ENCODE data around the gene SRSF12. TPM values are rescaled to one million over a fixed set of nuclear protein-coding genes. Genes with fewer than 3 reads are reported as not detected.

SRSF12 gene
- total and polyA plus RNA-seq, 2 donors (not counting 3 experiments of a cell fraction or from before 2014, with no cell fraction given): 0.07 to 0.18 TPM

DNA sequence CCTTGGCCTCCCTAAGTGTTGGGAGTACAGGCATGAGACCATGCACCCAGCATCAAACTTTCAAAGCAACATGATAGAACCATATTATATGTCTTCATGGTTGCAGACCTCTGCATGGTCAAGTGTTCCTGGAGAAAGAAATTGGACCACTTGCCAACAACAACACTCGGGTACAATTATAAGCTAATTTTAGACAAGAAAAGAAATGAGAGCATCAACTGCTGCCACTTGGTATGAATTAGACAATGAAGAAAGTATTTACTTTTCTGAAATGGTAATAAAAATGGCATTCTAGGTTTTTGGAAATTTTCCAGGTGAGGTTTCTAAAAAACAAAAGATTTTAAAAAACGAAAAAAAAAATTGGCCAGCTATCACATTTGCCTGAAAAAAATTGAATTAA, 20.3 kb upstream of the SRSF12 start:
- TF ChIP-seq, protein P1, sequence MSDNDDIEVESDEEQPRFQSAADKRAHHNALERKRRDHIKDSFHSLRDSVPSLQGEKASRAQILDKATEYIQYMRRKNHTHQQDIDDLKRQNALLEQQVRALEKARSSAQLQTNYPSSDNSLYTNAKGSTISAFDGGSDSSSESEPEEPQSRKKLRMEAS (IDR thresholded peaks at IDR 0.05; ENCODE audit: insufficient read depth, insufficient read length): no peak
- H3K27ac ChIP-seq (ENCODE audit: insufficient read depth, low read depth, low read length): no peak overlapping the region
- H3K9me3 ChIP-seq (replicated peaks; ENCODE audit: control insufficient read depth, insufficient read depth, low read length): no peaks in the 10 kb centered on the region
- dilution Hi-C loops (cut with MboI; ENCODE audit: extremely low pct_ligation_motif_present, low sequenced_read_pairs): no loop called here
- H3K9ac ChIP-seq (replicated peaks; ENCODE audit: extremely low read depth, insufficient read depth, low read length): no peak overlapping the region
- FAIRE-seq (no peak), DNase-seq (ENCODE audit: low read depth, low spot score) (peak; percentile 55)
- no peak overlapping the region for H2AFZ ChIP-seq (ENCODE audit: low read depth, low read length)
- no peaks in the 10 kb centered on the region for H3K36me3 ChIP-seq (ENCODE audit: control insufficient read depth in 2 of 2, extremely low read depth in 1 of 2, insufficient read depth in 2 of 2, low read length in 2 of 2)
- H4K20me1 ChIP-seq (replicated peaks; ENCODE audit: control insufficient read depth, extremely low read depth, insufficient read depth, low read length): no peaks in the 10 kb centered on the region
- intact Hi-C loops (cut with micrococcal nuclease): no loop called here
- H3K4me1 ChIP-seq (ENCODE audit: control insufficient read depth, extremely low read depth, insufficient read depth, low read length): no peaks in the 10 kb centered on the region
- ChIA-PET CTCF (interaction anchor here (0.8 to 1.5 kb wide), 2 partner anchors 15 to 155 kb away, joined by 4 read pairs; no protein-coding TSS in a partner anchor), POLR2A (interaction anchor here (0.7 kb wide), 1 partner anchor 9 kb away, joined by 3 read pairs; no protein-coding TSS in a partner anchor)
- H3K9me1 ChIP-seq (replicated peaks; ENCODE audit: control insufficient read depth, extremely low read depth, insufficient read depth, low read length): no peaks in the 10 kb centered on the region
- peaks cover 0 to 4% of the 10 kb centered on the region in 2 experiments for H3K27me3 ChIP-seq (ENCODE audit: control insufficient read depth in 2 of 2, insufficient read depth in 2 of 2, low read length in 2 of 2)
- no peak overlapping the region for H3K4me2 ChIP-seq (ENCODE audit: insufficient read depth, low read length)
- no TSS peak for BruUV-seq (replicated peaks)
- H3K79me2 ChIP-seq (ENCODE audit: control insufficient read depth, insufficient read depth, low read length): no peaks in the 10 kb centered on the region
- no peak overlapping the region for H3K4me3 ChIP-seq (replicated peaks in 1 of 3; ENCODE audit: insufficient read depth in 1 of 3, low read depth in 1 of 3, low read length in 3 of 3)

DNA sequence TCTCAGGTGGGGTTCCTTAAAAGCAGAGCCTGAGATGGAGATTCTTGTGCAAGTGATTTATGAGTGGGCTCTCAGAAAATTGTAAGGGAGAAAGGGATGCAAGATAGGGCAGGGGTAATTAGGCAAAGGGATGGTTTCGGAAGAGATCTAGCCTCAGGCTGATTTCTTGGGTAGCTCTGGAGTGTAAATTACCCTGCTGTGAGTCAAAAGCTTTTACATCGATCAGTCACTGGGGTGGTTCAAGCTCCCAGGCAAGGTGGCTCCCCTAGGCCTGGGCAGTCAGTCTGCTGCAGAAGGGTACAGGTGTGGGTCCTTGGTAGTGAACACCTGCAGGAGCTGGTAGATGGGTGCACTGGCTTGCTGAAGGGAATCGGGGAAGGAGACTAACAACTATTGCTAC, 16.9 kb upstream of the SRSF12 start:
- Histone ChIP-seq H3K4me2 (ENCODE audit: insufficient read depth, low read length) (no peak overlapping the region), H3K4me1 (ENCODE audit: control insufficient read depth, extremely low read depth, insufficient read depth, low read length) (no peaks in the 10 kb centered on the region), H2AFZ (ENCODE audit: low read depth, low read length) (no peak overlapping the region), H3K79me2 (ENCODE audit: control insufficient read depth, insufficient read depth, low read length) (no peaks in the 10 kb centered on the region), H3K27ac (ENCODE audit: insufficient read depth, low read depth, low read length) (no peak overlapping the region), H3K9ac (replicated peaks; ENCODE audit: extremely low read depth, insufficient read depth, low read length) (no peak overlapping the region), H4K20me1 (replicated peaks; ENCODE audit: control insufficient read depth, extremely low read depth, insufficient read depth, low read length) (no peaks in the 10 kb centered on the region), H3K36me3 (ENCODE audit: control insufficient read depth in 2 of 2, extremely low read depth in 1 of 2, insufficient read depth in 2 of 2, low read length in 2 of 2) (no peaks in the 10 kb centered on the region), H3K9me3 (replicated peaks; ENCODE audit: control insufficient read depth, insufficient read depth, low read length) (no peaks in the 10 kb centered on the region), H3K4me3 (replicated peaks in 1 of 3; ENCODE audit: insufficient read depth in 1 of 3, low read depth in 1 of 3, low read length in 3 of 3) (no peak overlapping the region), H3K27me3 (ENCODE audit: control insufficient read depth in 2 of 2, insufficient read depth in 2 of 2, low read length in 2 of 2) (peaks cover 0 to 4% of the 10 kb centered on the region in 2 experiments), H3K9me1 (replicated peaks; ENCODE audit: control insufficient read depth, extremely low read depth, insufficient read depth, low read length) (no peaks in the 10 kb centered on the region)
- DNase-seq (ENCODE audit: low read depth, low spot score) (no peak), FAIRE-seq (no peak)
- ChIA-PET CTCF (no interaction called here), POLR2A (no interaction called here)
- BruUV-seq (replicated peaks): no TSS peak
- TF ChIP-seq POLR2A (IDR thresholded peaks at IDR 0.05; ENCODE audit: low read depth, low read length) (no peak), JUN (IDR thresholded peaks at IDR 0.05; ENCODE audit: borderline replicate concordance, insufficient read depth, insufficient read length, low read depth) (no peak), MYC (IDR thresholded peaks at IDR 0.05; ENCODE audit: low read depth, low read length) (no peak)
- TF ChIP-seq, protein P2, sequence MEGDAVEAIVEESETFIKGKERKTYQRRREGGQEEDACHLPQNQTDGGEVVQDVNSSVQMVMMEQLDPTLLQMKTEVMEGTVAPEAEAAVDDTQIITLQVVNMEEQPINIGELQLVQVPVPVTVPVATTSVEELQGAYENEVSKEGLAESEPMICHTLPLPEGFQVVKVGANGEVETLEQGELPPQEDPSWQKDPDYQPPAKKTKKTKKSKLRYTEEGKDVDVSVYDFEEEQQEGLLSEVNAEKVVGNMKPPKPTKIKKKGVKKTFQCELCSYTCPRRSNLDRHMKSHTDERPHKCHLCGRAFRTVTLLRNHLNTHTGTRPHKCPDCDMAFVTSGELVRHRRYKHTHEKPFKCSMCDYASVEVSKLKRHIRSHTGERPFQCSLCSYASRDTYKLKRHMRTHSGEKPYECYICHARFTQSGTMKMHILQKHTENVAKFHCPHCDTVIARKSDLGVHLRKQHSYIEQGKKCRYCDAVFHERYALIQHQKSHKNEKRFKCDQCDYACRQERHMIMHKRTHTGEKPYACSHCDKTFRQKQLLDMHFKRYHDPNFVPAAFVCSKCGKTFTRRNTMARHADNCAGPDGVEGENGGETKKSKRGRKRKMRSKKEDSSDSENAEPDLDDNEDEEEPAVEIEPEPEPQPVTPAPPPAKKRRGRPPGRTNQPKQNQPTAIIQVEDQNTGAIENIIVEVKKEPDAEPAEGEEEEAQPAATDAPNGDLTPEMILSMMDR (IDR thresholded peaks at IDR 0.05; ENCODE audit: extremely low read depth in 1 of 2, insufficient read depth in 1 of 2, low read depth in 1 of 2, low read length in 2 of 2): no peak
- intact Hi-C loops (cut with micrococcal nuclease) (no loop called here), dilution Hi-C loops (cut with MboI; ENCODE audit: extremely low pct_ligation_motif_present, low sequenced_read_pairs) (no loop called here)

Data from endothelial cell of umbilical vein (primary cell).